Muscle of leg (tissue), 11 donors: ENCODE measurements around the gene GPR108. TPM values are rescaled to one million over a fixed set of nuclear protein-coding genes. Genes with fewer than 3 reads are reported as not detected.

Experiments
- DNase-seq: peaks from one replicate; pipeline ENCODE4 v3.0.0; 2013
- H3K27ac ChIP-seq: one replicate; pipeline ENCODE4 v1.5.1; 2013; ENCODE audit warnings: mild to moderate bottlenecking, low read length, control low read depth
- H3K27me3 ChIP-seq: one replicate; pipeline ENCODE4 v1.6.1; 2013; ENCODE audit warnings: low read length; ENCODE audit not compliant: control insufficient read depth, insufficient read depth
- H3K36me3 ChIP-seq: one replicate; pipeline ENCODE4 v1.6.1; 2013; ENCODE audit warnings: low read length; ENCODE audit not compliant: control insufficient read depth, insufficient read depth
- H3K4me1 ChIP-seq: one replicate; pipeline ENCODE4 v1.6.1; 2013; ENCODE audit warnings: low read length; ENCODE audit not compliant: control insufficient read depth, insufficient read depth
- H3K4me3 ChIP-seq: one replicate; pipeline ENCODE4 v1.5.1; 2013; ENCODE audit warnings: low read length, control low read depth
- H3K9me3 ChIP-seq: replicated peaks from 2 replicates; pipeline ENCODE4 v1.6.1; 2013; ENCODE audit warnings: low read depth, low read length; ENCODE audit not compliant: control insufficient read depth
- WGBS: methylation state at CpG from one replicate; pipeline ENCODE4 v1.1.5; 2013; ENCODE audit warnings: missing lambda C conversion rate; ENCODE audit not compliant: insufficient coverage; 5-methylcytosine and 5-hydroxymethylcytosine counted together
- polyA plus RNA-seq, 8 donors: library from polyadenylated mRNA; unstranded; fragments of 120-200 nt; gene quantifications; one replicate each; pipeline versions ENCODE4 v1.2.1 to v1.2.3, GENCODE V29; 2013; ENCODE audit warnings: inconsistent platforms in 1 of 8, low replicate concordance in 1 of 8; ENCODE audit not compliant: insufficient read length in 8 of 8, insufficient read depth in 1 of 8
- total RNA-seq: library from RNA; stranded (reverse); fragments of 120-200 nt; gene quantifications from one replicate; pipeline ENCODE4 v1.2.4, GENCODE V29; 2013

The GPR108 gene
- total and polyA plus RNA-seq, 9 donors = 20.9 to 37.1 (median 25.7) TPM

GRCh38 chr19:6693681-6694080 lies 43.7 kb downstream of the GPR108 start:
- Histone ChIP-seq H3K4me1 (no peaks in the 10 kb centered on the region), H3K4me3 (no peak overlapping the region), H3K9me3 (no peaks in the 10 kb centered on the region), H3K36me3 (no peaks in the 10 kb centered on the region), H3K27ac (no peak overlapping the region), H3K27me3 (peaks cover 6% of the 10 kb centered on the region)
- WGBS = 66% methylated on average over 4 of the region's 7 CpGs
- DNase-seq = no peak

DNA sequence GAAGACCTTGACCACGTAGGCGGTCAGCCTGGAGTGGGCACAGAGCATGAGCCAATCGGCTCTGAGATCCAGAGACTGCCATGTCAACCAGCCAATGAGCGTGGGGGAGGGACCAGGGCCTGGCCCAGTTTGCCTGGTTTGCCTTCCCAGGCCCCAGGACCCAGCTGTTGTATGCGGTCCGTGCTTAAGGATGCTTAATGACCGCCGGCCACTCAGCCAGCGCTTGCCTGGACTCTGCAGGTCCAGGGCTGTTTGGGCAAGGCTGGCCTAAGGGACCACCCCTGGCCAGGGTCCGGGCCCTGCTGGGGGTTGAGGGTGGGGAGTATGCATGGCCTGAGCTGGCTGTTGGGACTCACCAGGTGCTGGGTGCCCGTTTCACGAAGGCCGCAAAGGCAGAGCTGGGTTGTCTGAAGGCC lies 44.3 kb downstream of the GPR108 start:
- Histone ChIP-seq H3K9me3 (no peaks in the 10 kb centered on the region), H3K36me3 (no peaks in the 10 kb centered on the region), H3K27me3 (peaks cover 6% of the 10 kb centered on the region), H3K4me3 (no peak overlapping the region), H3K27ac (no peak overlapping the region), H3K4me1 (no peaks in the 10 kb centered on the region)
- WGBS = 83% methylated on average over 12 of the region's 13 CpGs
- no peak for DNase-seq

DNA sequence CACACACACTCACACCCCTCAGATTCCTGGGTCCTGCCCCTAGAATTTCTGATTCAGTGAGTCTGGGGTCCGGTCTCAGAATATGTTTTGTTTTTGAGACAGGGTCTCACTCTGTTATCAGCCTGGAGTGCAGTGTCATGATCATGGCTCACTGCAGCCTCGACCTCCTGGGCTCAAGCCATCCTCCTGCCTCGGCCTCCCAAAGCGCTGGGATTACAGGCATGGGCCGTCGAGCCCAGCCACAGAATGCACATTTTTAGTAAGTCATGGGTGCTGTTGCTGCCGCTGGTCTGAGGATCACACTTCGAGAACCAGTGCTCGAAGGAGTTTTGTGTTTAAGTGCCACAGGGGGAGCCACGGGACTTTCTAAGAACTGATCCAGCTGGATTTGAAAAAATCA lies 45.4 kb downstream of the GPR108 start:
- Histone ChIP-seq H3K4me1 (no peaks in the 10 kb centered on the region), H3K36me3 (no peaks in the 10 kb centered on the region), H3K9me3 (no peaks in the 10 kb centered on the region), H3K27ac (no peak overlapping the region), H3K4me3 (no peak overlapping the region), H3K27me3 (peaks cover 4% of the 10 kb centered on the region)
- 66% methylated on average over 7 of the region's 10 CpGs for WGBS
- no peak for DNase-seq

DNA sequence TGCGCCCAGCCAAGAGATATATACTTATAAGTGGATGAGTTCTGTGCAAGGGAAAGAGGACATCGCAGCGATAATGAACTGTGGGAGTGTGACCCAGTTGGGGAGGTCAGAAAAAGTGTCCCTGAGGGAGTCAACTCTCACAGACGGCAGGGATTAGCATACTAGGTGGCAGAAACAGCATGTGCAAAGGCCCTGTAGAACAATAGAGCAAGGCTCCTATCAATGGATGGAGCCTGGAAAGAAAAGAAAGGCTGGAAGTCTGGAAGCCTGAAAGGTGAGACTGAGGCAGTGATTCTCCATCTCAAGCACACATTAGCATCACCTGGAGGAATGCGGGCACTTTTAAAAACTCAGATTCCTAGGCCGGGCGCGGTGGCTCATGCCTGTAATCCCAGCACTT lies 46.0 kb downstream of the GPR108 start:
- Histone ChIP-seq H3K36me3 (no peaks in the 10 kb centered on the region), H3K27me3 (peaks cover 4% of the 10 kb centered on the region), H3K9me3 (no peaks in the 10 kb centered on the region), H3K4me3 (no peak overlapping the region), H3K4me1 (no peaks in the 10 kb centered on the region), H3K27ac (no peak overlapping the region)
- WGBS = 83% methylated on average over 4 of the region's 8 CpGs
- no peak for DNase-seq

- H3K27ac ChIP-seq = no peak overlapping the region
- no peaks in the 10 kb centered on the region for H3K4me1 ChIP-seq
- H3K36me3 ChIP-seq = no peaks in the 10 kb centered on the region
- 71% methylated on average over 6 of the region's 11 CpGs for WGBS
- peaks cover 4% of the 10 kb centered on the region for H3K27me3 ChIP-seq
- no peaks in the 10 kb centered on the region for H3K9me3 ChIP-seq
- no peak for DNase-seq
- no peak overlapping the region for H3K4me3 ChIP-seq
Measured at GRCh38 chr19:6690160-6690885, 47.1 kb downstream of the GPR108 start.

DNA sequence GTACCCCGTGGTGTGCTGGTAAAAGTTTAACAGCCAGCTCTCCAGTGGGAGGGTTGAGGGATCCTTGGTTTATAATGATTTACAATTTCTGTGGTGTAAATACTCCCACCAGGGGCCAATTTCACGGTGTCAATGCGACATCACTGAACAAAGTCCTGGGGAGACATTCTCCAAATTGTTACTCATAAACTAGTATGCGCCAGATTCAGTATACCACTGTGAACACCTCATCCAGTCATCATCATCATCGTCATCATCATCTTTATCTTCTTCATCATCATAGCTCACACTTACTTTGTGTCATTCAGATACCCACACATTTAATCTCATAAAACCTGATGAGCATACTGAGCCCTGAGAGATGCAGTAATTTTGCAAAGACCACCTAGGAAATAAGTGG lies 50.3 kb downstream of the GPR108 start:
- Histone ChIP-seq H3K27me3 (no peaks in the 10 kb centered on the region), H3K4me1 (no peaks in the 10 kb centered on the region), H3K9me3 (no peaks in the 10 kb centered on the region), H3K36me3 (no peaks in the 10 kb centered on the region), H3K27ac (no peak overlapping the region), H3K4me3 (no peak overlapping the region)
- 86% methylated on average over 3 of the region's 5 CpGs for WGBS
- DNase-seq = no peak

DNA sequence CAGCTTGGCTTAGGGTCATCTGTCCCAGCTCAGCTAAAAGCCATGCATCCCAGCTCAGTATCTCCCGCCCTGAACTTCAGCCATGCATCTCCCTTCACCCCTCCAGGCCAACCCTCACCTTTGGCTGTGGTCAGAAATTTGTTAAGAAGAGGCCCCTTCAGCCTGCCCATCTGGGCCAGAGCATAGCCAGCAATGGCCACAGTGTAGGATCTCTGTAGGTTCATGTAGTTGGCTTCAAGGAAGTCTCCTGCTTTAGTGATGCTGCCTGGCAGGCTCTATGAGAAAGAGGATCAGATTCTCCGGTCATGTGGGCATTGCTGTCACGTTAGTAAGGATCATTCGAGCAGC lies 50.8 kb downstream of the GPR108 start:
- H3K27me3 ChIP-seq = no peaks in the 10 kb centered on the region
- no peaks in the 10 kb centered on the region for H3K4me1 ChIP-seq
- no peak overlapping the region for H3K27ac ChIP-seq
- H3K9me3 ChIP-seq = no peaks in the 10 kb centered on the region
- no peaks in the 10 kb centered on the region for H3K36me3 ChIP-seq
- no peak overlapping the region for H3K4me3 ChIP-seq
- 60% methylated on average over 2 of the region's 4 CpGs for WGBS
- no peak for DNase-seq

DNA sequence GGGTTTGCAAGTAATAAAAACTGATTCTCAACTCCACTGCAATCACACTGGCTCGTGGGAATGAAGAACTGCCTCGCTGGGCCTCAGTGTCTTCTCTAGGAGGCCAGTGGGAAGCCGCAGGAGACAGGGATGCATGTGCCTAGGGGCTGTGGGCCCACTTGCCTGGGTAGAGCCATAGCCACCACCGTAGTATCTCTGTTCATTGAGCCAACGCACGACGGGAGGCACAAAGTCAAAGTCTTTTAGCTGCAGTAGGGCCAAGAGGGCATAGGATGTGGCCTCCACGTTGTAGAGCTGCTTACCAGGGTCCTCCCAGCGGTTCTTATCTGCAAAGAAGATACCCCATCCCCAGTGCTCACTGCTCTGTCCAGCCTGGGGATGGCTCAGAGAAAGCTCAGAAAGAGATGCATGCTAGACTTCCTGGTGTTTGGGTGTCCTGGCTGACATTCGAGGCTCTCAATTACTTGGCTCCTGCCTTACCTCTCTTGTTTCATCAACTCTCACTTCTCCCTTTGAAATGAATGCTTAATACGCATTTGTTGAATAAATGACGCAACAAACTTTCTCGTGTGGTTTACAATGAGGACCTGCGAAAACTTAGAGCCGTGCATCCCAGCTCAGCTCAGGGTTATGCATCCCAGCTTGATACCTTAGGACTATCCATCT lies 51.3 kb downstream of the GPR108 start:
- Histone ChIP-seq H3K36me3 (no peaks in the 10 kb centered on the region), H3K9me3 (no peaks in the 10 kb centered on the region), H3K4me1 (no peaks in the 10 kb centered on the region), H3K4me3 (no peak overlapping the region), H3K27ac (no peak overlapping the region), H3K27me3 (no peaks in the 10 kb centered on the region)
- DNase-seq = no peak
- WGBS = 83% methylated on average over 14 of the region's 15 CpGs

DNA sequence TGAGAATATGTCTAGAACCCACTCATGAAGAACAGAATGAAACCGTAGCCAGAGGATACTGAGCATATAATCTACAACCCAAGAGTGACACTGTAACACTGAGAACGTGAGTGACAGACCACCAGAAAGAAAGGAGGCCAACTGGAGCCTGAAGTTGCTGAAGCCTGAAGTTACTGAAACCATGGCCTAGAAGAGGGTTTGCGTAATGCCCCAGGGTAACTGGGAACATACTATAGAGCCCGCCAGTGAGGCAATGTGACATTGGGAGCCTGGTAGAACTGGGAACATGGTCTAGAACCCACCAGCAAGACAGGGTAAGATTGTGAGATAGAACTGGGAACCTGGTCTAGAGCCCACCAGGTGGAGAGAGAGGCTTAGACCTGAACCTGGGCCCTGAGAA lies 51.9 kb downstream of the GPR108 start:
- WGBS = 86% methylated on average over 3 of the region's 4 CpGs

GRCh38 chr19:6683971-6684370 lies 53.4 kb downstream of the GPR108 start:
- H3K36me3 ChIP-seq = no peaks in the 10 kb centered on the region
- no peak for DNase-seq
- peaks cover 3% of the 10 kb centered on the region for H3K9me3 ChIP-seq
- H3K4me1 ChIP-seq = no peaks in the 10 kb centered on the region
- no peak overlapping the region for H3K4me3 ChIP-seq
- WGBS = 96% methylated on average over 2 of the region's 4 CpGs
- no peaks in the 10 kb centered on the region for H3K27me3 ChIP-seq
- H3K27ac ChIP-seq = no peak overlapping the region

More for the DNA sequence above, 51.9 kb downstream of the GPR108 start:
- H3K4me3 ChIP-seq = no peak overlapping the region
- DNase-seq = no peak
- no peaks in the 10 kb centered on the region for H3K4me1 ChIP-seq
- H3K36me3 ChIP-seq = no peaks in the 10 kb centered on the region
- H3K27me3 ChIP-seq = no peaks in the 10 kb centered on the region
- H3K9me3 ChIP-seq = peaks cover 1% of the 10 kb centered on the region
- no peak overlapping the region for H3K27ac ChIP-seq
